NCI-H187 treated with DMSO at 0.1 percent for 48 hours (cell line): ENCODE measurements around the gene DZIP1.
A peak's percentile ranks its signal among the peaks of the same experiment; 100 is the strongest.

Experiments used
- DNase-seq: peaks from one replicate; lab custom pipeline; 2025; lab: John Stamatoyannopoulos, UW

The DZIP1 gene

GRCh38 chr13:95544293-95544692 is 100.2 kb downstream of the DZIP1 start:
- no peak for DNase-seq

GRCh38 chr13:95541911-95542474 is 102.5 kb downstream of the DZIP1 start:
- no peak for DNase-seq

GRCh38 chr13:95541308-95541707 is 103.2 kb downstream of the DZIP1 start:
- no peak for DNase-seq

GRCh38 chr13:95540888-95541287 is 103.6 kb downstream of the DZIP1 start:
- no peak for DNase-seq

- DNase-seq = no peak
These were observed 107.8 kb downstream of the DZIP1 start for GRCh38 chr13:95536632-95537241.

- DNase-seq = no peak
These were observed 109.3 kb downstream of the DZIP1 start for GRCh38 chr13:95535243-95535642.

GRCh38 chr13:95533545-95534160 is 110.9 kb downstream of the DZIP1 start:
- no peak for DNase-seq

GRCh38 chr13:95530178-95530577 is 114.3 kb downstream of the DZIP1 start:
- DNase-seq = peak; percentile 84
